HG03571 (cell line): ENCODE results near the gene PDE11A.
"Not testable (repeated sequence)": the region's sequence is repeated elsewhere in the genome, so short reads cannot be mapped to it uniquely, and the experiment has no call there.

Experiments used
- ATAC-seq: cut with Tn5 transposase; IDR thresholded peaks from one replicate; pipeline ENCODE4 v1.9.1; 2021; ENCODE audit not compliant: unreplicated experiment

PDE11A gene

DNA sequence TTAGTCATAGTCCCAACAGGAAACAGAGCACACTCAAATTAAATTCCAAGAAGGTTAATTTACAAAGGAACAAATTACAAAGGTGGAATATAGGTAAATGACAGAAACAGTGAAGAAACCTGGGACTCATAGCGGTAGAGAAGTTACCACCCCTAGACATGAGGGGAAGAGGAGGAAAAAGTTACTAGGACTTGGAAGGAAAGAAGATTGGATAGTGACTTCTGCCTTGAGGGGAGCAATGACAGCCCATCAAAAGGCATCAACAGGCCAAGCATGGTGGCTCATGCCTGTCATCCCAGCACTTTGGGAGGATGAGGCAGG lies 2.4 kb upstream of the PDE11A start:
- no peak for ATAC-seq

- ATAC-seq = no peak
Observed at GRCh38 chr2:178074123-178075005, 1.8 kb upstream of the PDE11A start.

DNA sequence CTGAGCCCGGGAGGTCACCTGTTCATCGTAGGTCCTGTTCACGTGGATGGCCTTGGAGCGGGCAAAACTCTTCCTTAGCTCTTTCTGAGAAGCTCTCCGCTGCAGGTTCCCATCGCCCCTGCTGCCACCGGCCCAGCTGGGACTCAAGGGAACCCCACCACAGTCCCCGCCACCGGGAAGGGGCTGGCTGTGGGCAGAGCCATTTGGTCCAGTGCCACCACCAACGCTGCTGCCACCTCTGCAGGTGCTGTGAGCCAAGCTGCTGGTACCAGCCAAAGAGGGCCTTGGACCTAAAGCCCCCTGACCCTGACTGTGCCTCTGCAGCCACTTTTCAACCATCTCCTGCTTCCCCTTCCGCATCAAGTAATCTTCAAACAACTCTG lies 586 bp downstream of the PDE11A start:
- no peak for ATAC-seq

GRCh38 chr2:178070824-178071223 lies 1.8 kb downstream of the PDE11A start:
- no peak for ATAC-seq

- ATAC-seq = no peak
Observed at GRCh38 chr2:178069551-178069950, 3.0 kb downstream of the PDE11A start.

GRCh38 chr2:178068823-178069454 lies 3.6 kb downstream of the PDE11A start:
- ATAC-seq = no peak

GRCh38 chr2:178066890-178067669 lies 5.5 kb downstream of the PDE11A start:
- no peak for ATAC-seq

DNA sequence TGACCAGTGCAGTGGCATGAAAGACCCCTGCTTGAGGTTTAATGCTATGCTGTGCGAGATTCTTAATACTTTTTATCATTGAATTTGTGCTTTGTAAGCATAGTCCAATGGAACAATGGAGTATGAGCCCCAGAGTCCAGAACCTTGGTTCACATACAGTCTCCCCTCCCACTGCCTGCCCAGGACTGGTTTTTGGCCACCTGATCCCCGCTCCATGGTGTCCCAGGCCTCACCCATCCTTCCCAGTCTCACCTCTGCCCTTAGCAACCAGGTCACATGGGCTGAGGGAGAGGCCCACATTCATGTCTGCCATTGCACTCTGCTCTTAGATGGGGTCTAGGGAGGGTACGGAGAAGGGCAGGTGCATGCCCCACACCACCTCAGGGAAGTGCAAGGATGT lies 6.3 kb downstream of the PDE11A start:
- ATAC-seq = no peak

GRCh38 chr2:178059681-178060080 lies 12.9 kb downstream of the PDE11A start:
- no peak for ATAC-seq

DNA sequence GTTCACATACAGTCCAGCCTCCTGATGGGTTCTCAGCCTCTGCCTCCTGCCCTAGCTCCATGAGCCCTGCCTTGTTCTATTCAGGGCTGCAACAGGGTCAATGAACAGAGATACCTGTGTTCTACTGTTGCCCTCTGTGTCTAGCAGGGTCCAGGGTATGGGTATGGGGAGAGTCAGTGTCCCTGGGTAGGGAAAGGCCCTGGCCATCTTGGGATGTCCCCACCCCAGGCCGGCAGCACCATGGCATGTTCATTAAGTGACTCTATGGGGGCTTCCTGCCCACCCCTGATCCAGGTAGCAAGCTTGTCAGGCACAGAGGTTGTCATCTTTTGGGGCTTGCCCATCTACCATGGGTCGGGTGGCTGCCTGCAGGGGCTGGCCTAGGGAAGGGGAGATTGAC lies 13.5 kb downstream of the PDE11A start:
- no peak for ATAC-seq

GRCh38 chr2:178057179-178057680 lies 15.3 kb downstream of the PDE11A start:
- no peak for ATAC-seq

DNA sequence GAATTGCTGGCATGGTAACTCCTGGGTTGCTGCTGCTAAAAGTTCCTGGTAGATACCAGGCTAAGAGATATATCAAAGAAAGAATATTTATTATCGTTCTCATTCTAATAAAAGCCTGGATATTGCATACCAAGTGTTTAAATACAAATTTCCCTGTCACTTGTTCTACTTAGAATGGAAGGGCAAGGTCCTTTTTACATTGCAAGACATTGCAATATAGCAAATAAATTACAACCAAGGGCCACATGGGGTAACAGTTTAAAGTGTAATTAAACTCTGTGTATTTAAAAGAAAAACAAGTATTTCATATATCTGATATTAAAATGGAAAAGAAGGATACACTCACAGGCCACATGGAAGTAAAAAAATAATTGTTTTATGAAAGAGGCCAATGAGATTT lies 16.2 kb downstream of the PDE11A start:
- ATAC-seq = no peak

GRCh38 chr2:178051257-178051656 lies 21.3 kb downstream of the PDE11A start:
- not testable (repeated sequence) for ATAC-seq

- ATAC-seq = no peak
Observed at GRCh38 chr2:178047391-178047790, 25.2 kb downstream of the PDE11A start.

DNA sequence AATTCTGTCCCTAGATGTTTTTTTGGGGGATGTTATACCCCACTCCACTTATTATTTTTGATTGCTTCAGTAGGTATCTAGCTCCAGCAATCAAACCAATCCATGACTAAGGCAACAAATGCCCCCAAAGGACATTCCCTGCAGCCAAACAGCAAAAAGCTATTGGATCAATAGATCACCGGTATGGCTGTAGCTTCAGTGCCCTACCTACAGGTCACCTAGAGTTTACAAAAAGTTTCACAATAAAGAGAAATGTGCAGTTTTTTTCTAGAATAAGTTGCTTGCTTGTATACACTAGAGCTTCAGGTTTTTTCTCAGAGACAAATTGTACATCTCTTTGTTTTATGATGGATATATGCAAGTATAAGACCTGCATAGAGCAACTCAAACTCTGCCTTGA lies 27.7 kb downstream of the PDE11A start:
- ATAC-seq = no peak

DNA sequence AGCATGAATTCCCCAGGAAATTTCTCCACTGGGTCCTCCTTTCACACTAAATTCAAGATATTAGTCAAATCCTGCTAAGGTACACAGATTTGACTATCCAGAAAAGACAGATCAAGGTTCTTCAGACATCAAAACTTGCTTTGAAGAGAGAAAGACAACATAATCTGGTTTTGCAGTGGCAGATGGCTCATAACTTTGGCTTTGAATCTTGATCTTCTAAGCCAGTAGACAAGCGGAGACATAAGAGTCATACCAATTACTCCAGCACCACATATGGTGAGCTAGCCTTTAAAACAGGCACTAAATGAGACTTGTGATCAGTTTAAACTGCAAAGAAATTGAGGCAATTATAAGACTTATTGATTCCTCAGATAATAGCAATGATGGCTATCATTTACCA lies 29.3 kb downstream of the PDE11A start:
- ATAC-seq = no peak

- not testable (repeated sequence) for ATAC-seq
Observed at GRCh38 chr2:178033583-178033982, 39.0 kb downstream of the PDE11A start.

DNA sequence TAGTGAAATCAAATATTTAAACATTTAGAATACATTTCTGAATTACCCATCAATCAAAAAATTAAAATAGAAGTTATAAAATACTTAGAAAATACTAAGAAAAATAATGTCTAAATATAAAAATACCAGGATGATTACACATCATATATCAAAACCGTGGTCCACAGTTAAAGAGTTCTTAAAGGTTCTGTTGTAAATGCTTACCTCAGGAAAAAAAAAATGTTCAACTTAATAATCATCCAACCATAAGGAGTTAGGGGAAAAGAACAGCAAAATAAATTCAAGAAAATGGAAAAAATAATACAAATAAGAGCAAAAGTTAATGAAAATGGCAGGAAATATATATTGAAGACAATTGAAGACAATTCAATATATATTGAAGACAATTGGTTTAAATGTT lies 43.2 kb downstream of the PDE11A start:
- ATAC-seq = no peak

DNA sequence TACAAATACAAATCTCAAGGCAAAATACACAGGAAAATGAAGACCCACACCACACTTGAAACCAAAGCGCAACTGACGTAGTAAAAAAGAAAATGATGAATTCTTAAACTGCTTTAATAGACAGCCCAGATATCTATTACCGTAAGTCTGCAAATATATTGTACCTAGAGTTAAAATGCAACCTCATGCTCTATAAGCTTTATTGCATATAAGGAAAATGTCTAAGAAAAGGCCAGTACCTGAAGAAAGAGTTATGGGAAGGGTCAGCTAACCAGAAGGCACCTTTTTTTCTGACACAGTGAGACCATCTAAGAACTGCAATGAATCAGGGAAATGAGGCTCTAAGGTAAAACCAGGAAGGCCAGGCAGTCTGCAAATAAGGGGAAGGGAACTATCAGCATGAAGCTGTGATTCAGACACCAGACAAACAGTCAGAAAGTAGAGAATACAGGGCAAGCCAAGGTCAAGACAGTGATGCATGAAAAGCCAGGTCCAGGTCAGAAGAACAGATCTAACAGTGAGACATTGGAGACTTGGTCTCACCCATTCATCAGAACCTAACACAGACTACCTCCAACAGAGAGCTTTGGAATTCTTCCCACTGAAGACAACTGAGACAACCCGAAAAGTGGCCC lies 46.9 kb downstream of the PDE11A start:
- no peak for ATAC-seq

GRCh38 chr2:178018141-178018540 lies 54.4 kb downstream of the PDE11A start:
- no peak for ATAC-seq

DNA sequence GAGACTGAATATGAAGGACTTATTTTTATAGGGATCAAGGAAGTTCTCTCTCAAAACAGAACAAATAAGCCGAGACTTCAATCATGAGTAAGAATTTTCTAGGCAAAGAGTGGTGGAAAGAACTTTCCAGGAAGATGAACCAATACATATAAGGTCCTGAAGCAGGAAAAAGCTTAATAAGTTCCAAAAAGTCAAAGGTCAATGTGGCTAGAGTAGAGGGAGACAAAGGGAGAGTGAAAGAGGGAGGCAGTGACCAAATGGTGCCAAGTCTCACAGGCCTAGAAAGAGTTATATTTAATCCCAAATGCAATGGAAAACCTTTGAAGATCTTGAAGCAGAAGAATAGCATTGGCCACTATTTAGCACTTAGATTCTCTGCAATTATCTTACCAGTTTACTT lies 56.0 kb downstream of the PDE11A start:
- no peak for ATAC-seq
